PC-3 (cell line): ENCODE measurements around the gene PPP4R1.
A peak's percentile ranks its signal among the peaks of the same experiment; 100 is the strongest.

Experiments
- CTCF ChIP-seq: fragments of 300-600 bp; sonication (generic); conservative IDR thresholded peaks from 2 replicates; pipeline ENCODE4 v1.5.1; 2017; ENCODE audit warnings: antibody characterized with exemption, low read depth, mild to moderate bottlenecking, low read length
- EZH2 ChIP-seq: fragments of 300-600 bp; sonication (generic); IDR thresholded peaks from one replicate; pipeline ENCODE4 v1.6.1; 2017; ENCODE audit warnings: antibody characterized with exemption, mild to moderate bottlenecking, low read length; ENCODE audit not compliant: unreplicated experiment
- EZH2phosphoT487 ChIP-seq: fragments of 300-600 bp; sonication (generic); IDR thresholded peaks from 2 replicates; pipeline ENCODE4 v1.6.1; 2018; ENCODE audit warnings: mild to moderate bottlenecking, antibody characterized with exemption, low read length, borderline replicate concordance

GRCh38 chr18:9612215-9612830, 2.0 kb downstream of the PPP4R1 start:
- TF ChIP-seq CTCF (peak; percentile 90), EZH2 (no peak), EZH2phosphoT487 (no peak)
